AG09319 (cell line): ENCODE results near the gene CCDC7.
"Not testable (repeated sequence)": the region's sequence is repeated elsewhere in the genome, so short reads cannot be mapped to it uniquely, and the experiment has no call there.

ENCODE experiments used
- DNase-seq: peaks from one replicate; pipeline ENCODE4 v3.0.0-alpha.2; 2010; ENCODE audit warnings: low read depth; ENCODE audit errors: extremely low read depth
- TF ChIP-seq, protein P1 (sequence below): IDR thresholded peaks from 2 replicates; pipeline ENCODE4 v1.5.1; 2011; ENCODE audit warnings: low read depth, mild to moderate bottlenecking, inconsistent platforms, low read length, moderate library complexity

CCDC7 gene

DNA sequence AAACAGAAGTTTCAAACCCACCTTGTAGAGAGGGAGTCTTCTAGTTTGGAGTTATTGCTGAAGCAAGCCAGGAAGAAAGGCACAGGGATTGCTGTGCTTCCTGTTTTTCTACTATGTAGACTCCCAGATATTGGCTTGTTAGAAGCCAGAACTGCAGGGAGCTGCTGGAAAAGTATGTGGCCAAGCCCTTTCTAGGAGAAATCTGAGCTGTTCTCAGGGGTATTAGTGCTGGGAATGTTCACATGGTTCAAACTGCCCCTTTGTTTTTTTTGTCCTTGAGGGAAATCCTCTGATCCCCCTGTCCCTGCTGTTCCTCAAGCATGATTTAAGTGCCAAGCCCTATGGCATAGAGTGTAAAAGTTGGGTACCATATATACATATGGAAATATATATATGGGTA lies 184.0 kb downstream of the CCDC7 start:
- no peak for DNase-seq
- TF ChIP-seq, protein P1, sequence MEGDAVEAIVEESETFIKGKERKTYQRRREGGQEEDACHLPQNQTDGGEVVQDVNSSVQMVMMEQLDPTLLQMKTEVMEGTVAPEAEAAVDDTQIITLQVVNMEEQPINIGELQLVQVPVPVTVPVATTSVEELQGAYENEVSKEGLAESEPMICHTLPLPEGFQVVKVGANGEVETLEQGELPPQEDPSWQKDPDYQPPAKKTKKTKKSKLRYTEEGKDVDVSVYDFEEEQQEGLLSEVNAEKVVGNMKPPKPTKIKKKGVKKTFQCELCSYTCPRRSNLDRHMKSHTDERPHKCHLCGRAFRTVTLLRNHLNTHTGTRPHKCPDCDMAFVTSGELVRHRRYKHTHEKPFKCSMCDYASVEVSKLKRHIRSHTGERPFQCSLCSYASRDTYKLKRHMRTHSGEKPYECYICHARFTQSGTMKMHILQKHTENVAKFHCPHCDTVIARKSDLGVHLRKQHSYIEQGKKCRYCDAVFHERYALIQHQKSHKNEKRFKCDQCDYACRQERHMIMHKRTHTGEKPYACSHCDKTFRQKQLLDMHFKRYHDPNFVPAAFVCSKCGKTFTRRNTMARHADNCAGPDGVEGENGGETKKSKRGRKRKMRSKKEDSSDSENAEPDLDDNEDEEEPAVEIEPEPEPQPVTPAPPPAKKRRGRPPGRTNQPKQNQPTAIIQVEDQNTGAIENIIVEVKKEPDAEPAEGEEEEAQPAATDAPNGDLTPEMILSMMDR = no peak

DNA sequence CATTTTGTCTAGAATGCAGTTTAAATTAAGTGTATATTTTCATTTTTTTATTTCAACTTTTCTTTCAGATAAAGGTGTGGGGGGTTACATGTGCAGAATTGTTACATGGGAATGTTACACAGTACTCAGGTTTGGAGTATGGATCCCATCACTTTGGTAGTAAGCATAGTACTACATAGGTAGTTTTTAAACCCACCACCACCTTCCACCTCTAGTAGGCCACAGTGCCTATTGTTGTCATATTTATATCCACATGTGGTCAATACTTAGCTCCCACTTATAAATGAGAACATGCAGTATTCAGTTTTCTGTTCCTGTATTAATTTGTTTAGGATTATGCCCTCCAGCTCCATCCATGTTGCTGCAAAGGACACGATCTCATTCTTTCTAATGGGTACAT lies 200.6 kb downstream of the CCDC7 start:
- TF ChIP-seq, protein P1 = no peak
- DNase-seq = no peak

DNA sequence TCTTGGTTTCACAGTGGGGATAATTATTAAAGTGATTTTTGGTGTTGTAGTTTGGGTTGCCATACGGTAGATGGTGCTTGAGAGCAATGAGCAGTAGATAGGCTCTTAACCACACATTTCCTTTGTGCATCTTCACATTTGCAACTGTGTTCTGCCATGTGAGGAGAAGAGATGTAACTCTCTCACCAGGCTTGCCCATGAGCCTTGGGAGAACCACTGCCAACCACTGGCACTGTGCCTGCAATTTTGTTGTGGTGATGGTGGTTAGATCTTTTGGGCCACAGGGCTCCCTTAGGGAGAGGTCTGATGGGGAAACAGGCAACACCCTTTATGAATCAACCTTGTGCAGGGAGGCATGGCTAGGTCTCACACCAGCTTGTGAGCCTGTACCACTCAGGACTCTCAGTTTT lies 204.3 kb downstream of the CCDC7 start:
- no peak for DNase-seq
- TF ChIP-seq, protein P1 = no peak

DNA sequence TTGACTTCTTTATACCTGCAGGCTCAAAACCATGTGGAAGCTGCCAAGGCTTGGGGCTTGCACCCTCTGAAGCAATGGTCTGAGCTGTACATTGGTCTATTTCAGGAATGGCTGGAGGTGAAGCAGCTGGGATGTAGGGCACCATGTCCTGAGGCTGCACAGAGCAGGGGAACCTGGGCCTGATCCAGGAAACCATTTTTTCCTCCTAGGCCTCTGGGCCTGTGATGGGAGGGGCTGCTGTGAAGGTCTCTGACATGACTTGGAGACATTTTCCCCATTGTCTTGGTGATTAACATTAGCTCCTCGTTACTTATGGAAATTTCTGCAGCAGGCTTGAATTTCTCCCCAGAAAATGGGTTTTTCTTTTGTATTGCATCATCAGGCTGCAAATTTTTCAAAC lies 211.5 kb downstream of the CCDC7 start:
- DNase-seq = not testable (repeated sequence)

DNA sequence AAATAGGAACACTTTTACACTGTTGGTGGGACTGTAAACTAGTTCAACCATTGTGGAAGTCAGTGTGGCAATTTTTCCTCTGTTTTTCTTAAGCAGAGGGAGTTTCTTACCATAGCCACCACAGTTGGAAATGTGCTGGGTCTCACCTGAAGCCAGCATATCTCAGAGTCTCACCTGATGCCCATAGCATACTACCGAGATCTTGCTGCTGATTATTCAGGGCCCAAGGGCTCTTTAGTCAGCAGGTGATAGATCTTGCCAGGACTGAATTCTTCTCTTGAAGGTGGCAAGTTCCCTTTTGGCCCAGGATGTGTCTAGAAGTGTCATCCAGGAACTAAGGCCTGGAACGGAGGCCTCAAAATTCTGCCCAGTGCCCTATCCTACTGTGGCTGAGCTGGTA lies 215.4 kb downstream of the CCDC7 start:
- TF ChIP-seq, protein P1 = no peak
- DNase-seq = no peak

DNA sequence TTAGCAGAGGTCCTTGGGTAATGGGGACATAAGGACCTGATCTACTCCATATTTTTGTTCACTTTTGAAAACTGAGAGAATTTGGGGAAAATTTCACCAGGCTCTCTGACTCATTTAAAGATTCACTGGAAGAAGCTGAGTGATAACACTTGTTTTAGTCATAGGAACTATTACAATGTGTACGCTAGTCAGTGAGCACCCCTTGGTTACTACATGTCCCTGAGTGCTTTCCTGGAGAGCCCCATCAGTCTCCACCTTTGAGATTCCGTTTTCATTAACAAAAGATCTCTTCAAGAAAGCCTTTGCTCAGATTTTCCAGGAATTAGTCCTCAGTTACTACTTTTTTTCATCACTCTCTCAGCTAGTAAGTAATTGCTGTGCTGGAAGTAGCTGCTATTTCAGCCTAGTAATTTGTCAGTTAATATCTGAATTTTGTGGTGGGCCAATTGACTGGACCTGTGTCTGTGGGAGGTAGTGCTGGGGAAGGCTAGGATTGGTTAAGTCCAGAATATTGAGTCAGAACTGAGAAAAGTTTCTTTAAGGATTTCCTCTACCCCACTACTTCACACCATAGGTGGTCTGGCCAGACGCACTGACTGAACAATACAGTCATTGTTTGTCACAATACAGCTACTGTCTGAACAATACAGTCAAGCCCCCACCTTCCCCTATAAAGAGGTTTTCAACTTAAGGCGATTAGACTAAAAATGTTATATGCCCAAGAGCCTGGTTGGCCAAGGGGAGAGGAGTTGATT lies 235.0 kb downstream of the CCDC7 start:
- TF ChIP-seq, protein P1 = no peak
- DNase-seq = no peak

DNA sequence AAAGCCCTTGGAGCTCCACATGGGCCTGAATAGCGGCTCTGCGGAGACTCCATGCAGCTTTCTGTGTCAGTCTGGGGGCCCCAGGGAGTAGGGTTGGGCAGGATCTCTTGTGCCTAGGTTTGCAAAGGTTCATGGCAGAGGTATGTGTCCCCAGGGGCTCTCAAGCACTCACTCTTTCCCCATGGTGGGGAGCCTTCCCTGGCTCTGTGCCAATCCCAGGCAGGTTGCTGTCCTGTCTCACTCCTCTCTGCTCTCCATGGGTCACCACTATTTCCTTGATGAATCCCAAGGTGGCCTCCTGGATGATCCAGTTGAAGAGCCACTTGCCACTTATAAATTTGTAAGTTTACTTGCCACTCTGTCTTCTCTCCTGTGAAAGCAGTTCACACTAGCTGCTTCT lies 238.4 kb downstream of the CCDC7 start:
- no peak for DNase-seq
- TF ChIP-seq, protein P1 = no peak

DNA sequence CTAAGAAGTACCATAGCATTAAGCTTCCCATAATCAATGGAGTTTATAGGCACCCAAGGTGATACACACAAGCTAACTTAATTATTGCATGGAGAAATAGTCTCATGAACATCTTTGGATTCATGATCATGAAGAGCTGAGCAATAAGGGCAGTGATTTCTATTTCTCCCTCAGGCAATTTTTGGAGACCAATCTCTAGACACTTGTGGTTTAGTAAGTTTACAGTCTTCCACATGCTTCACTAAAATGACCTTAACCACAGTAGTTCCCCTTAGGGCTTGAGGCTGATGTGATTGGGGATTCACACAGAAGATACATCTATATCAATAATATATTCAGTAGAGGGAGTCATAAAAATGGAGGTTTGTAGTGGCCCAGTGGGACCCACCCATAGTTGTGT lies 241.2 kb downstream of the CCDC7 start:
- TF ChIP-seq, protein P1 = no peak
- no peak for DNase-seq
